Measurements from ENCODE around the gene VPS26B.
"Not testable (repeated sequence)": the region's sequence is repeated elsewhere in the genome, so short reads cannot be mapped to it uniquely, and the experiment has no call there.

VPS26B gene

GRCh38 chr11:134284349-134284748 lies 59.9 kb downstream of the VPS26B start:
- H3K4me3 ChIP-seq (ENCODE audit: insufficient read depth in 1 of 2, low read depth in 1 of 2, low read length in 2 of 2); H3K9me3 ChIP-seq (ENCODE audit: control insufficient read depth, low read length); H3K79me1 ChIP-seq (replicated peaks; ENCODE audit: low read length, poor library complexity, severe bottlenecking); H2BK12ac ChIP-seq (ENCODE audit: low read length in 2 of 2); H3K4me1 ChIP-seq (ENCODE audit: control insufficient read depth, insufficient read depth, low read depth, low read length); H3K4ac ChIP-seq (ENCODE audit: low read depth in 1 of 2, low read length in 2 of 2); H2BK120ac ChIP-seq (ENCODE audit: low read depth, low read length); H3K14ac ChIP-seq (ENCODE audit: low read length in 2 of 2); H3K27ac ChIP-seq (ENCODE audit: low read length, poor library complexity, severe bottlenecking); H4K91ac ChIP-seq (ENCODE audit: low read length); H2AFZ ChIP-seq (ENCODE audit: low read depth, low read length); H2BK5ac ChIP-seq (ENCODE audit: low read depth, low read length, poor library complexity, severe bottlenecking); H3K4me2 ChIP-seq (ENCODE audit: low read length, poor library complexity, severe bottlenecking); H4K8ac ChIP-seq (ENCODE audit: low read length); H2BK15ac ChIP-seq (ENCODE audit: low read depth, poor library complexity, severe bottlenecking); H3K36me3 ChIP-seq (ENCODE audit: control insufficient read depth in 1 of 2, insufficient read depth in 2 of 2, low read depth in 1 of 2, low read length in 2 of 2); H3K9ac ChIP-seq (ENCODE audit: low read length); H3K23ac ChIP-seq (ENCODE audit: low read length in 2 of 2); DNase-seq; H3K18ac ChIP-seq (ENCODE audit: low read depth in 1 of 2, low read length in 2 of 2); H2AK5ac ChIP-seq (ENCODE audit: low read length, severe bottlenecking): not testable (repeated sequence)
- peaks cover 0 to 27% of the 10 kb centered on the region in 2 experiments for H3K27me3 ChIP-seq (ENCODE audit: control insufficient read depth in 1 of 2, insufficient read depth in 1 of 2, low read length in 2 of 2)
- WGBS: 85% methylated on average over 5 of the region's 5 CpGs

- Histone ChIP-seq H2BK15ac (ENCODE audit: low read depth, poor library complexity, severe bottlenecking) (no peak overlapping the region), H3K9ac (ENCODE audit: low read length) (no peak overlapping the region), H3K9me3 (ENCODE audit: control insufficient read depth, low read length) (no peaks in the 10 kb centered on the region), H2BK12ac (ENCODE audit: low read length in 2 of 2) (no peak overlapping the region), H3K4me3 (ENCODE audit: insufficient read depth in 1 of 2, low read depth in 1 of 2, low read length in 2 of 2) (no peak overlapping the region), H3K79me1 (replicated peaks; ENCODE audit: low read length, poor library complexity, severe bottlenecking) (no peaks in the 10 kb centered on the region), H3K27me3 (ENCODE audit: control insufficient read depth in 1 of 2, insufficient read depth in 1 of 2, low read length in 2 of 2) (peaks cover 0 to 32% of the 10 kb centered on the region in 2 experiments), H2AFZ (ENCODE audit: low read depth, low read length) (no peak overlapping the region), H3K4me1 (ENCODE audit: control insufficient read depth, insufficient read depth, low read depth, low read length) (no peaks in the 10 kb centered on the region), H2AK5ac (ENCODE audit: low read length, severe bottlenecking) (no peak overlapping the region), H4K91ac (ENCODE audit: low read length) (no peak overlapping the region), H4K8ac (ENCODE audit: low read length) (no peak overlapping the region), H3K4me2 (ENCODE audit: low read length, poor library complexity, severe bottlenecking) (no peak overlapping the region), H3K18ac (ENCODE audit: low read depth in 1 of 2, low read length in 2 of 2) (no peak overlapping the region), H3K27ac (ENCODE audit: low read length, poor library complexity, severe bottlenecking) (no peak overlapping the region), H2BK5ac (ENCODE audit: low read depth, low read length, poor library complexity, severe bottlenecking) (no peak overlapping the region), H2BK120ac (ENCODE audit: low read depth, low read length) (no peak overlapping the region), H3K23ac (ENCODE audit: low read length in 2 of 2) (no peak overlapping the region), H3K36me3 (ENCODE audit: control insufficient read depth in 1 of 2, insufficient read depth in 2 of 2, low read depth in 1 of 2, low read length in 2 of 2) (no peaks in the 10 kb centered on the region), H3K14ac (ENCODE audit: low read length in 2 of 2) (no peak overlapping the region), H3K4ac (ENCODE audit: low read depth in 1 of 2, low read length in 2 of 2) (no peak overlapping the region)
- DNase-seq: no peak
- WGBS: 96% methylated on average over 12 of the region's 12 CpGs
These were observed 63.1 kb downstream of the VPS26B start for GRCh38 chr11:134287561-134287960.

- DNase-seq: no peak
- no peaks in the 10 kb centered on the region for H3K36me3 ChIP-seq (ENCODE audit: control insufficient read depth in 1 of 2, insufficient read depth in 2 of 2, low read depth in 1 of 2, low read length in 2 of 2)
These were observed 64.0 kb downstream of the VPS26B start for GRCh38 chr11:134288486-134288885.

GRCh38 chr11:134289167-134289566 lies 64.7 kb downstream of the VPS26B start:
- H3K23ac ChIP-seq (ENCODE audit: low read length in 2 of 2): no peak overlapping the region
- H3K4me1 ChIP-seq (ENCODE audit: control insufficient read depth, insufficient read depth, low read depth, low read length): no peaks in the 10 kb centered on the region
- no peaks in the 10 kb centered on the region for H3K79me1 ChIP-seq (replicated peaks; ENCODE audit: low read length, poor library complexity, severe bottlenecking)
- H3K9ac ChIP-seq (ENCODE audit: low read length): no peak overlapping the region
- H3K4me3 ChIP-seq (ENCODE audit: insufficient read depth in 1 of 2, low read depth in 1 of 2, low read length in 2 of 2): no peak overlapping the region
- WGBS: 72% methylated on average over 4 of the region's 4 CpGs
- no peak overlapping the region for H3K27ac ChIP-seq (ENCODE audit: low read length, poor library complexity, severe bottlenecking)
- no peak overlapping the region for H4K91ac ChIP-seq (ENCODE audit: low read length)
- DNase-seq: no peak
- H2BK12ac ChIP-seq (ENCODE audit: low read length in 2 of 2): no peak overlapping the region
- H2AFZ ChIP-seq (ENCODE audit: low read depth, low read length): no peak overlapping the region
- H3K4ac ChIP-seq (ENCODE audit: low read depth in 1 of 2, low read length in 2 of 2): no peak overlapping the region
- H2BK120ac ChIP-seq (ENCODE audit: low read depth, low read length): no peak overlapping the region
- H3K9me3 ChIP-seq (ENCODE audit: control insufficient read depth, low read length): no peaks in the 10 kb centered on the region
- no peak overlapping the region for H3K14ac ChIP-seq (ENCODE audit: low read length in 2 of 2)
- no peaks in the 10 kb centered on the region for H3K36me3 ChIP-seq (ENCODE audit: control insufficient read depth in 1 of 2, insufficient read depth in 2 of 2, low read depth in 1 of 2, low read length in 2 of 2)
- H3K18ac ChIP-seq (ENCODE audit: low read depth in 1 of 2, low read length in 2 of 2): no peak overlapping the region
- no peak overlapping the region for H2BK5ac ChIP-seq (ENCODE audit: low read depth, low read length, poor library complexity, severe bottlenecking)
- H3K27me3 ChIP-seq (ENCODE audit: control insufficient read depth in 1 of 2, insufficient read depth in 1 of 2, low read length in 2 of 2): peaks cover 0 to 33% of the 10 kb centered on the region in 2 experiments
- no peak overlapping the region for H2AK5ac ChIP-seq (ENCODE audit: low read length, severe bottlenecking)
- no peak overlapping the region for H4K8ac ChIP-seq (ENCODE audit: low read length)
- no peak overlapping the region for H3K4me2 ChIP-seq (ENCODE audit: low read length, poor library complexity, severe bottlenecking)
- H2BK15ac ChIP-seq (ENCODE audit: low read depth, poor library complexity, severe bottlenecking): no peak overlapping the region

More at GRCh38 chr11:134288486-134288885, 64.0 kb downstream of the VPS26B start:
- Histone ChIP-seq H2AK5ac (ENCODE audit: low read length, severe bottlenecking) (no peak overlapping the region), H3K9ac (ENCODE audit: low read length) (no peak overlapping the region), H3K4me3 (ENCODE audit: insufficient read depth in 1 of 2, low read depth in 1 of 2, low read length in 2 of 2) (no peak overlapping the region), H2BK5ac (ENCODE audit: low read depth, low read length, poor library complexity, severe bottlenecking) (no peak overlapping the region), H3K4me2 (ENCODE audit: low read length, poor library complexity, severe bottlenecking) (no peak overlapping the region), H2BK15ac (ENCODE audit: low read depth, poor library complexity, severe bottlenecking) (no peak overlapping the region), H3K4me1 (ENCODE audit: control insufficient read depth, insufficient read depth, low read depth, low read length) (no peaks in the 10 kb centered on the region), H3K14ac (ENCODE audit: low read length in 2 of 2) (no peak overlapping the region), H3K9me3 (ENCODE audit: control insufficient read depth, low read length) (no peaks in the 10 kb centered on the region), H2BK12ac (ENCODE audit: low read length in 2 of 2) (no peak overlapping the region), H2AFZ (ENCODE audit: low read depth, low read length) (no peak overlapping the region), H4K91ac (ENCODE audit: low read length) (no peak overlapping the region), H3K4ac (ENCODE audit: low read depth in 1 of 2, low read length in 2 of 2) (no peak overlapping the region), H3K18ac (ENCODE audit: low read depth in 1 of 2, low read length in 2 of 2) (no peak overlapping the region), H3K27me3 (ENCODE audit: control insufficient read depth in 1 of 2, insufficient read depth in 1 of 2, low read length in 2 of 2) (peaks cover 0 to 34% of the 10 kb centered on the region in 2 experiments), H3K23ac (ENCODE audit: low read length in 2 of 2) (no peak overlapping the region), H4K8ac (ENCODE audit: low read length) (no peak overlapping the region), H3K79me1 (replicated peaks; ENCODE audit: low read length, poor library complexity, severe bottlenecking) (no peaks in the 10 kb centered on the region), H2BK120ac (ENCODE audit: low read depth, low read length) (no peak overlapping the region), H3K27ac (ENCODE audit: low read length, poor library complexity, severe bottlenecking) (no peak overlapping the region)
- WGBS: 91% methylated on average over 13 of the region's 13 CpGs
